ENCODE results near the gene BCAS4.

The BCAS4 gene

GRCh38 chr20:50916934-50917333 is 122.1 kb downstream of the BCAS4 start:
- no peak for DNase-seq

GRCh38 chr20:50918403-50918802 is 123.5 kb downstream of the BCAS4 start:
- no peak for DNase-seq

- no peak for DNase-seq
Measured at GRCh38 chr20:50919567-50919966, 124.7 kb downstream of the BCAS4 start.

GRCh38 chr20:50920997-50921396 is 126.1 kb downstream of the BCAS4 start:
- no peak for DNase-seq

GRCh38 chr20:50921803-50922501 is 127.1 kb downstream of the BCAS4 start:
- no peak for DNase-seq

GRCh38 chr20:50924261-50924920 is 129.5 kb downstream of the BCAS4 start:
- DNase-seq, result no peak

- no peak for DNase-seq
Measured at GRCh38 chr20:50926530-50926929, 131.7 kb downstream of the BCAS4 start.

All from NCI-H2081 (cell line).